ENCODE results near the gene EVI5.

DNA sequence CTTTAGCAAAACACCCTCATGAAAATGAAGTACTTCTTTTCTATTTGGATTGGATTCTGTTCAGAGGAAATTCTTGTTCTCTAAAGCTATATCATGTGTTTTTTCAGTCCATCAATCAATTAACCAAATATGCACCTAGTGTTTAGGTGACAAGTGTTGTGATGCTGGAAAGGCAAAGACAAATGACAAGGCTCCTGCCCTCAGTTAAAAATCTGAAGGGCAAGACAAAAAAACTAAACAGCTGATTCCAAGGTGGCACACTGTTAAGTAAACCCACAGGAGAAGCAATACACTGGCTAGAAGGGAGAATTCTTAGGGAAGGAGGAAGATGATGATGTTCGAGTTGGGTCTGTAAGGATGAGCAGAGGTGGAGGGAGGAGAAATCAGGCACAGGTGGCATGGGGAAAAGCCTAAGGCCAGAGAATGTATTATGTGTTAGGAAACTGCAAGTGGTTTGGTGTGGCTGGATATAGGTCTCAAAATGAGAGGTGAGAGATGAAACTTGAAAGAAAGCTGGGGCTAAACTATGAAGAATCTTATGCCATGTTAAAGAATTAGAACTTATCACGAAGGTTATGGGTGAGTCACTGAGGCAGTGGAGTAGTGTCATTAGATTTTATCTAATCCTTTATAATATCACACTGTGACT, 246.4 kb downstream of the EVI5 start:
- no peak for TF ChIP-seq POLR2AphosphoS5 (IDR thresholded peaks at IDR 0.05; ENCODE audit: borderline replicate concordance, low read depth, low read length)
- no peak for TF ChIP-seq EZH2 (IDR thresholded peaks at IDR 0.05)
- no peak for TF ChIP-seq FOXP2 (optimal IDR thresholded peaks at IDR 0.05; ENCODE audit: control extremely low read depth, extremely low read length, insufficient read depth)
